Measurements from ENCODE around the gene ACADS. TPM values are rescaled to one million over a fixed set of nuclear protein-coding genes. Genes with fewer than 3 reads are reported as not detected.
"Not testable (repeated sequence)": the region's sequence is repeated elsewhere in the genome, so short reads cannot be mapped to it uniquely, and the experiment has no call there.

Gene ACADS
- total RNA-seq, 1 donor from 2014 or later, result 14.2 TPM

- DNase-seq (ENCODE audit: low spot score) (no peak), ATAC-seq (no peak)
- intact Hi-C loops (cut with DNase I), result no loop called here
Observed at GRCh38 chr12:120720987-120721801, 4.4 kb upstream of the ACADS start.

GRCh38 chr12:120721866-120722265 is 3.8 kb upstream of the ACADS start:
- DNase-seq (ENCODE audit: low spot score) (no peak), ATAC-seq (no peak)
- intact Hi-C loops (cut with DNase I), result no loop called here

- DNase-seq (ENCODE audit: low spot score) (no peak), ATAC-seq (no peak)
- intact Hi-C loops (cut with DNase I), result no loop called here
Observed at GRCh38 chr12:120722784-120723183, 2.8 kb upstream of the ACADS start.

- intact Hi-C loops (cut with DNase I), result no loop called here
- DNase-seq (ENCODE audit: low spot score) (no peak), ATAC-seq (no peak)
Observed at GRCh38 chr12:120724720-120725119, 906 bp upstream of the ACADS start.

GRCh38 chr12:120725151-120725658 is 421 bp upstream of the ACADS start:
- DNase-seq (ENCODE audit: low spot score), result no peak
- intact Hi-C loops (cut with DNase I), result no loop called here

GRCh38 chr12:120726510-120726793 is 826 bp downstream of the ACADS start:
- no peak for ATAC-seq
- intact Hi-C loops (cut with DNase I), result no loop called here
- DNase-seq (ENCODE audit: low spot score), result no peak

More at GRCh38 chr12:120725151-120725658, 421 bp upstream of the ACADS start:
- no peak for ATAC-seq

- intact Hi-C loops (cut with DNase I), result no loop called here
- DNase-seq (ENCODE audit: low spot score) (no peak), ATAC-seq (no peak)
Observed at GRCh38 chr12:120726961-120727360, 1.3 kb downstream of the ACADS start.

- ATAC-seq; DNase-seq (ENCODE audit: low spot score): not testable (repeated sequence)
Observed at GRCh38 chr12:120732198-120732597, 6.6 kb downstream of the ACADS start.

GRCh38 chr12:120733574-120733973 is 7.9 kb downstream of the ACADS start:
- DNase-seq (ENCODE audit: low spot score), result no peak
- ATAC-seq, result no peak
- intact Hi-C loops (cut with DNase I), result no loop called here

More at GRCh38 chr12:120732198-120732597, 6.6 kb downstream of the ACADS start:
- intact Hi-C loops (cut with DNase I), result not testable (repeated sequence)

GRCh38 chr12:120734210-120734609 is 8.6 kb downstream of the ACADS start:
- DNase-seq (ENCODE audit: low spot score) (no peak), ATAC-seq (no peak)
- intact Hi-C loops (cut with DNase I), result no loop called here

- ATAC-seq (no peak), DNase-seq (ENCODE audit: low spot score) (no peak)
- intact Hi-C loops (cut with DNase I), result no loop called here
Observed at GRCh38 chr12:120735181-120735580, 9.6 kb downstream of the ACADS start.

- DNase-seq (ENCODE audit: low spot score) (no peak), ATAC-seq (no peak)
Observed at GRCh38 chr12:120736404-120737331, 11.0 kb downstream of the ACADS start.

GRCh38 chr12:120737557-120738251 is 12.1 kb downstream of the ACADS start:
- no peak for ATAC-seq
- DNase-seq (ENCODE audit: low spot score), result no peak
- intact Hi-C loops (cut with DNase I), result no loop called here

More at GRCh38 chr12:120736404-120737331, 11.0 kb downstream of the ACADS start:
- intact Hi-C loops (cut with DNase I), result no loop called here

- intact Hi-C loops (cut with DNase I), result no loop called here
- no peak for ATAC-seq
Observed at GRCh38 chr12:120738252-120739030, 12.8 kb downstream of the ACADS start.

GRCh38 chr12:120739031-120739762 is 13.6 kb downstream of the ACADS start:
- ATAC-seq (no peak), DNase-seq (ENCODE audit: low spot score) (no peak)
- intact Hi-C loops (cut with DNase I), result no loop called here

More at GRCh38 chr12:120738252-120739030, 12.8 kb downstream of the ACADS start:
- no peak for DNase-seq (ENCODE audit: low spot score)

GRCh38 chr12:120739821-120740613 is 14.4 kb downstream of the ACADS start:
- no peak for ATAC-seq
- intact Hi-C loops (cut with DNase I), result no loop called here
- no peak for DNase-seq (ENCODE audit: low spot score)

- DNase-seq (ENCODE audit: low spot score) (no peak), ATAC-seq (no peak)
- intact Hi-C loops (cut with DNase I), result no loop called here
Observed at GRCh38 chr12:120740871-120741270, 15.2 kb downstream of the ACADS start.
